H1 (cell line): ENCODE data around the gene RBM20. TPM values are rescaled to one million over a fixed set of nuclear protein-coding genes. Genes with fewer than 3 reads are reported as not detected.

Source experiments
- CTCF ChIA-PET: fragments of 300-600 bp; sonication (Branson Sonifier 250); formaldehyde crosslinking; loops from one replicate; lab custom pipeline; 2021; ENCODE audit not compliant: partially characterized antibody; lab: Charles Lee
- POLR2A ChIA-PET: fragments of 300-600 bp; sonication (Branson Sonifier 250); formaldehyde crosslinking; loops from one replicate; lab custom pipeline; 2021; ENCODE audit warnings: inconsistent platforms; ENCODE audit not compliant: partially characterized antibody; lab: Charles Lee
- DNase-seq, 2 experiments: peaks; one replicate each; pipeline versions ENCODE4 v3.0.0 to v3.0.0-alpha.2; 2010 to 2022; ENCODE audit warnings: low spot score in 2 of 2, low read depth in 1 of 2, mixed read lengths in 1 of 2
- FAIRE-seq: peaks from 2 replicates; lab custom pipeline; 2011; peaks lifted over from hg19 to GRCh38; lab: Jason Lieb, UNC
- H2AFZ ChIP-seq: 2 replicates; pipeline ENCODE4 v1.8.1; 2012; ENCODE audit warnings: low read length, inconsistent platforms
- H2AK5ac ChIP-seq: 2 replicates; pipeline ENCODE4 v1.6.1; 2013; ENCODE audit warnings: low read depth, low read length
- H2BK120ac ChIP-seq: replicated peaks from 2 replicates; pipeline ENCODE3; 2013; ENCODE audit warnings: low read depth, low read length, inconsistent platforms
- H2BK12ac ChIP-seq: 2 replicates; pipeline ENCODE4 v1.6.1; 2013; ENCODE audit warnings: low read depth, low read length
- H2BK15ac ChIP-seq: 2 replicates; pipeline ENCODE4 v1.6.1; 2013; ENCODE audit warnings: low read length
- H2BK20ac ChIP-seq: 2 replicates; pipeline ENCODE4 v1.6.1; 2013; ENCODE audit warnings: low read length
- H2BK5ac ChIP-seq: 2 replicates; pipeline ENCODE4 v1.6.1; 2013; ENCODE audit warnings: low read depth, low read length
- H3K14ac ChIP-seq: 2 replicates; pipeline ENCODE4 v1.6.1; 2013; ENCODE audit warnings: inconsistent platforms; ENCODE audit not compliant: insufficient read length
- H3K18ac ChIP-seq: 2 replicates; pipeline ENCODE4 v1.6.1; 2013; ENCODE audit warnings: low read length; ENCODE audit errors: extremely low read depth
- H3K23ac ChIP-seq: 2 replicates; pipeline ENCODE4 v1.6.1; 2013; ENCODE audit warnings: inconsistent platforms; ENCODE audit not compliant: insufficient read length
- H3K23me2 ChIP-seq: 2 replicates; pipeline ENCODE4 v1.6.1; 2013; ENCODE audit warnings: low read depth, low read length
- H3K27ac ChIP-seq: 2 replicates; pipeline ENCODE4 v1.6.1; 2011; ENCODE audit warnings: low read depth, low read length, inconsistent platforms
- H3K27me3 ChIP-seq, 4 experiments: replicated peaks in 1 of 4; 1 replicate in 1 of 4; 2 replicates in 3 of 4; pipeline versions ENCODE4 v1.6.1 to v1.8.1; 2011 to 2013; ENCODE audit warnings: low read length in 3 of 4, mild to moderate bottlenecking in 3 of 4, inconsistent platforms in 2 of 4, mixed read lengths in 2 of 4, moderate library complexity in 1 of 4; ENCODE audit not compliant: control insufficient read depth in 3 of 4, insufficient read depth in 3 of 4; ENCODE audit errors: extremely low read depth in 1 of 4
- H3K36me3 ChIP-seq, 4 experiments: 2 replicates each; pipeline versions ENCODE4 v1.6.1 to v1.8.1; 2011 to 2013; ENCODE audit warnings: mild to moderate bottlenecking in 4 of 4, low read length in 3 of 4, moderate library complexity in 2 of 4, control low read depth in 1 of 4, inconsistent platforms in 1 of 4; ENCODE audit not compliant: insufficient read depth in 4 of 4, control insufficient read depth in 2 of 4
- H3K4ac ChIP-seq: replicated peaks from 2 replicates; pipeline ENCODE3; 2013; ENCODE audit warnings: low read length, low read depth, mixed read lengths, inconsistent platforms; ENCODE audit not compliant: insufficient read length
- H3K4me1 ChIP-seq, 4 experiments: replicated peaks in 1 of 4; 1 replicate in 1 of 4; 2 replicates in 3 of 4; pipeline versions ENCODE4 v1.6.1 to v1.8.1; 2011 to 2013; ENCODE audit warnings: low read length in 3 of 4, inconsistent platforms in 2 of 4, mixed read lengths in 1 of 4; ENCODE audit not compliant: insufficient read depth in 4 of 4, control insufficient read depth in 3 of 4
- H3K4me2 ChIP-seq, 2 experiments: 2 replicates each; pipeline versions ENCODE4 v1.6.1 to v1.8.1; 2011 to 2013; ENCODE audit warnings: low read depth in 2 of 2, low read length in 2 of 2, control low read depth in 1 of 2, inconsistent platforms in 1 of 2, mild to moderate bottlenecking in 1 of 2; ENCODE audit not compliant: insufficient read depth in 1 of 2
- H3K4me3 ChIP-seq, 4 experiments: fragments of 200-600, 300-600 bp in 1 of 4; sonication (generic), shearing (Covaris generic), sonication (Bioruptor Twin) in 1 of 4; 2 replicates each; pipeline versions ENCODE4 v1.5.1 to v1.8.1; 2011 to 2016; ENCODE audit warnings: low read length in 4 of 4, low read depth in 3 of 4, control low read depth in 2 of 4, inconsistent platforms in 2 of 4, mild to moderate bottlenecking in 2 of 4, mixed read lengths in 1 of 4, moderate library complexity in 1 of 4; ENCODE audit not compliant: insufficient read depth in 2 of 4; ENCODE audit errors: extremely low read depth in 1 of 4
- H3K56ac ChIP-seq: replicated peaks from 2 replicates; pipeline ENCODE3; 2013; ENCODE audit warnings: low read depth, mild to moderate bottlenecking, mixed read lengths, low read length, inconsistent platforms; ENCODE audit not compliant: insufficient read length
- H3K79me1 ChIP-seq: 2 replicates; pipeline ENCODE4 v1.6.1; 2013; ENCODE audit warnings: low read depth, low read length, control low read depth
- H3K79me2 ChIP-seq, 2 experiments: 2 replicates each; pipeline versions ENCODE4 v1.6.1 to v1.8.1; 2012 to 2013; ENCODE audit warnings: low read length in 2 of 2, mild to moderate bottlenecking in 2 of 2, inconsistent platforms in 1 of 2; ENCODE audit not compliant: insufficient read depth in 2 of 2, control insufficient read depth in 1 of 2
- H3K9ac ChIP-seq, 4 experiments: replicated peaks in 1 of 4; 1 replicate in 1 of 4; 2 replicates in 3 of 4; pipeline versions ENCODE4 v1.6.1 to v1.8.1; 2011 to 2013; ENCODE audit warnings: low read depth in 3 of 4, low read length in 3 of 4, control low read depth in 2 of 4, mild to moderate bottlenecking in 2 of 4, moderate library complexity in 2 of 4, inconsistent platforms in 1 of 4; ENCODE audit errors: extremely low read depth in 1 of 4
- H3K9me3 ChIP-seq, 2 experiments: 2 replicates each; pipeline versions ENCODE4 v1.6.1 to v1.8.1; 2012 to 2013; ENCODE audit warnings: mild to moderate bottlenecking in 2 of 2, moderate library complexity in 2 of 2, control low read depth in 1 of 2, inconsistent platforms in 1 of 2, low read depth in 1 of 2, low read length in 1 of 2, mixed read lengths in 1 of 2; ENCODE audit not compliant: insufficient read depth in 2 of 2
- H4K20me1 ChIP-seq, 2 experiments: replicated peaks in 1 of 2; 2 replicates each; pipeline versions ENCODE3 to v1.8.1; 2011 to 2013; ENCODE audit warnings: inconsistent platforms in 2 of 2, low read length in 2 of 2, mild to moderate bottlenecking in 1 of 2; ENCODE audit not compliant: insufficient read depth in 2 of 2, control insufficient read depth in 1 of 2
- H4K5ac ChIP-seq: 2 replicates; pipeline ENCODE4 v1.6.1; 2013; ENCODE audit warnings: low read length, low read depth, mixed read lengths, inconsistent platforms; ENCODE audit not compliant: insufficient read length
- H4K8ac ChIP-seq: 2 replicates; pipeline ENCODE4 v1.8.0; 2013; ENCODE audit warnings: mild to moderate bottlenecking, moderate library complexity, low read length, inconsistent platforms; ENCODE audit not compliant: insufficient read depth; ENCODE audit errors: extremely low read depth
- H4K91ac ChIP-seq: replicated peaks from 2 replicates; pipeline ENCODE3; 2013; ENCODE audit warnings: low read length, mixed read lengths, inconsistent platforms; ENCODE audit not compliant: insufficient read length
- CBX5 ChIP-seq: fragments of 300-800, 300-1000 bp; sonication (generic); IDR thresholded peaks from 2 replicates; pipeline ENCODE4 v1.7.1; 2016; ENCODE audit warnings: antibody characterized with exemption, low read length, low read depth
- SP4 ChIP-seq: IDR thresholded peaks from 2 replicates; pipeline ENCODE4 v1.6.1; 2012; ENCODE audit warnings: low read length, inconsistent platforms
- TAF7 ChIP-seq: optimal IDR thresholded peaks from 2 replicates; pipeline ENCODE3; 2011; ENCODE audit warnings: low read depth, mild to moderate bottlenecking, inconsistent platforms, low read length, moderate library complexity, borderline replicate concordance
- TEAD4 ChIP-seq: IDR thresholded peaks from 2 replicates; pipeline ENCODE4 v1.6.1; 2012; ENCODE audit warnings: low read depth, low read length, inconsistent platforms, mixed read lengths
- ZNF274 ChIP-seq: IDR thresholded peaks from 2 replicates; pipeline ENCODE4 v1.7.0; 2012; ENCODE audit warnings: low read length, borderline replicate concordance; ENCODE audit errors: extremely low read depth
- WGBS, 2 experiments: shearing (Covaris generic) in 1 of 2; methylation state at CpG; one replicate each; pipeline versions ENCODE4 v1.1.6 to v1.1.7; 2013 to 2015; ENCODE audit warnings: low lambda C conversion rate in 2 of 2, mixed read lengths in 2 of 2, inconsistent platforms in 1 of 2, low coverage in 1 of 2, missing lambda C conversion rate in 1 of 2; ENCODE audit not compliant: insufficient replicate concordance in 2 of 2, insufficient coverage in 1 of 2, insufficient read length in 1 of 2; ENCODE audit errors: extremely low coverage in 1 of 2, missing lambda C conversion rate in 1 of 2; 5-methylcytosine and 5-hydroxymethylcytosine counted together
- polyA plus RNA-seq, 7 experiments: library from polyadenylated mRNA; depleted of rRNA in 3 of 7; stranded (reverse) in 5 of 7; unstranded in 2 of 7; fragments of >200 nt in 5 of 7; fragments of 200-250 nt in 2 of 7; gene quantifications; 1 replicate in 5 of 7; 2 replicates in 1 of 7; 4 replicates in 1 of 7; pipeline versions ENCODE4 v1.2.1 to v1.2.3, GENCODE V29; 2011 to 2013; ENCODE audit warnings: missing spikeins in 2 of 7, mixed read lengths in 2 of 7
- total RNA-seq: library from RNA; stranded (reverse); fragmentation: NEBNext Ultra II Directional; extraction: Animal tissue kit (Norgen Biotek cat#: 25700); gene quantifications from 2 replicates; pipeline ENCODE4 v1.2.1, GENCODE V29; 2021

RBM20 gene
- total and polyA plus RNA-seq, 2 of the 8 experiments (the other 6 are each of a cell fraction or from before 2014, with no cell fraction given), result 0.05 to 0.63 TPM

- Histone ChIP-seq H3K56ac (no peak overlapping the region), H3K4me2 (no peak overlapping the region), H3K27ac (no peak overlapping the region), H2BK15ac (no peak overlapping the region), H3K23me2 (no peaks in the 10 kb centered on the region; the same call in 1 of the 2 replicates), H2AFZ (no peak overlapping the region), H2BK20ac (no peak overlapping the region), H2AK5ac (no peak overlapping the region), H4K91ac (no peak overlapping the region), H3K4me1 (peaks cover 2 to 8% (median 6%) of the 10 kb centered on the region in 4 experiments; a peak in 5 of 7 replicates), H2BK120ac (no peak overlapping the region), H3K27me3 (no peaks in the 10 kb centered on the region), H3K79me2 (no peaks in the 10 kb centered on the region), H3K9ac (no peak overlapping the region), H3K18ac (no peak overlapping the region), H3K4me3 (no peak overlapping the region), H3K79me1 (no peaks in the 10 kb centered on the region), H3K14ac (no peak overlapping the region), H3K4ac (no peak overlapping the region), H3K23ac (no peak overlapping the region), H2BK5ac (no peak overlapping the region), H3K36me3 (no peaks in the 10 kb centered on the region), H4K20me1 (no peaks in the 10 kb centered on the region), H3K9me3 (0 out of 4 replicates have a peak, but pooled peaks cover 0 to 4% of the 10 kb centered on the region in 2 experiments), H4K8ac (no peak overlapping the region; the same call in 1 of the 2 replicates), H2BK12ac (no peak overlapping the region), H4K5ac (no peak overlapping the region)
- ChIA-PET POLR2A (no interaction called here), CTCF (interaction anchor here (0.6 to 10.3 kb wide), 6 partner anchors 13 to 75 kb away, joined by 3 to 75 read pairs (median 4); no protein-coding TSS in a partner anchor)
- no CpG with 5 or more reads among the region's 2 CpGs for WGBS, 2 experiments
- DNase-seq (no peak), FAIRE-seq (peak; percentile 45)
- TF ChIP-seq SP4 (no peak), CBX5 (no peak), ZNF274 (no peak), TAF7 (no peak), TEAD4 (no peak)
Measured at GRCh38 chr10:110686949-110687348, 42.8 kb downstream of the RBM20 start.
